ENCODE data around the gene AFAP1L2.

DNA sequence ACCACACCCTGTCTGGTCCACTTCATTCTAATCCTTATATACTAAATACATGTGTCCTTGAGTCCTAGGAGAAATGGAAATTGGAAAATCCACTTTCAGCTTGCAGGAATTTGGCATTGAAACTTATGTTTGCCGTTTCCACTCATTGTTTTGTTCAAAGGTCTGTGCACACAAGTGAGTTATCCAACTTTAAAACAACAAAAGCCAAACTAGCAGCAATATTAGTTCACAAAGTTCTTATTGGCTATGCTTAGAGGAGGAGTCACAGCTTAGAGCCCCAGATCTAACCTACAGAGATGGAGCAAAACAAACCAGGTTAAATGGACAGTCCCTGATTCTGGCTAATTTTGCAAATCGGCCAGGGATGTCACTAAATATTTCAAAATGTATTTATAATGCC, 44.6 kb upstream of the AFAP1L2 start:
- TF ChIP-seq, protein P1, sequence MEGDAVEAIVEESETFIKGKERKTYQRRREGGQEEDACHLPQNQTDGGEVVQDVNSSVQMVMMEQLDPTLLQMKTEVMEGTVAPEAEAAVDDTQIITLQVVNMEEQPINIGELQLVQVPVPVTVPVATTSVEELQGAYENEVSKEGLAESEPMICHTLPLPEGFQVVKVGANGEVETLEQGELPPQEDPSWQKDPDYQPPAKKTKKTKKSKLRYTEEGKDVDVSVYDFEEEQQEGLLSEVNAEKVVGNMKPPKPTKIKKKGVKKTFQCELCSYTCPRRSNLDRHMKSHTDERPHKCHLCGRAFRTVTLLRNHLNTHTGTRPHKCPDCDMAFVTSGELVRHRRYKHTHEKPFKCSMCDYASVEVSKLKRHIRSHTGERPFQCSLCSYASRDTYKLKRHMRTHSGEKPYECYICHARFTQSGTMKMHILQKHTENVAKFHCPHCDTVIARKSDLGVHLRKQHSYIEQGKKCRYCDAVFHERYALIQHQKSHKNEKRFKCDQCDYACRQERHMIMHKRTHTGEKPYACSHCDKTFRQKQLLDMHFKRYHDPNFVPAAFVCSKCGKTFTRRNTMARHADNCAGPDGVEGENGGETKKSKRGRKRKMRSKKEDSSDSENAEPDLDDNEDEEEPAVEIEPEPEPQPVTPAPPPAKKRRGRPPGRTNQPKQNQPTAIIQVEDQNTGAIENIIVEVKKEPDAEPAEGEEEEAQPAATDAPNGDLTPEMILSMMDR (IDR thresholded peaks at IDR 0.05) = no peak
- TF ChIP-seq POLR2AphosphoS5 (IDR thresholded peaks at IDR 0.05) (no peak), POLR2A (IDR thresholded peaks at IDR 0.05) (no peak)

Data from prostate gland (tissue), 2 donors.